Heart left ventricle (tissue), 13 donors: Measurements from ENCODE around the gene SHISA9.

Experiments used
- POLR2A ChIP-seq, 2 donors: fragments of 450-650 bp; IDR thresholded peaks; one replicate each; pipeline ENCODE4 v1.6.1; 2017; ENCODE audit warnings: antibody characterized with exemption in 2 of 2, mild to moderate bottlenecking in 2 of 2, moderate library complexity in 2 of 2
- TF ChIP-seq, protein P1 (sequence below), 12 donors: fragments of 200-600 bp; sonication (generic) in 4 of 12; IDR thresholded peaks; one replicate each; pipeline versions ENCODE4 v1.5.0 to v1.8.0; 2018 to 2022; ENCODE audit warnings: antibody characterized with exemption in 12 of 12, mild to moderate bottlenecking in 5 of 12
- donor health status: ischemic (EF 13 %, LVEDD 7.1; RV severe dilation, severe dysfunction).
- donor health status: DM: no; HTN: yes; CAD: no.
- donor health status: DM: no; HTN: no; CAD: no.
- donor health status: ischemic (EF 25% LVEDD 6.9; RV normal size, moderate dysfunction).
- donor health status: ischemic (EF 25% LVEDD 5.7; RV mildly dilated, moderate dysfunction).
- donor health status: ischemic (EF 35%, LVEDD 5.7; RV mildly dilated, moderate dysfunction).
- donor health status: nonischemic (EF 11% LVEDD 7.7; RV severe dilation, severe dysfunction).
- donor health status: DM: yes; HTN: yes; CAD: no.
- donor health status: PGD.
- donor health status: ischemic (EF 29% LVEDD 5.4; RV normal size, mild dysfunction).
- donor health status: nonischemic (EF 23%, LVEDD 6.1; RV moderate dilation, normal function).

GRCh38 chr16:12904329-12904671 lies 2.9 kb downstream of the SHISA9 start:
- TF ChIP-seq, protein P1, sequence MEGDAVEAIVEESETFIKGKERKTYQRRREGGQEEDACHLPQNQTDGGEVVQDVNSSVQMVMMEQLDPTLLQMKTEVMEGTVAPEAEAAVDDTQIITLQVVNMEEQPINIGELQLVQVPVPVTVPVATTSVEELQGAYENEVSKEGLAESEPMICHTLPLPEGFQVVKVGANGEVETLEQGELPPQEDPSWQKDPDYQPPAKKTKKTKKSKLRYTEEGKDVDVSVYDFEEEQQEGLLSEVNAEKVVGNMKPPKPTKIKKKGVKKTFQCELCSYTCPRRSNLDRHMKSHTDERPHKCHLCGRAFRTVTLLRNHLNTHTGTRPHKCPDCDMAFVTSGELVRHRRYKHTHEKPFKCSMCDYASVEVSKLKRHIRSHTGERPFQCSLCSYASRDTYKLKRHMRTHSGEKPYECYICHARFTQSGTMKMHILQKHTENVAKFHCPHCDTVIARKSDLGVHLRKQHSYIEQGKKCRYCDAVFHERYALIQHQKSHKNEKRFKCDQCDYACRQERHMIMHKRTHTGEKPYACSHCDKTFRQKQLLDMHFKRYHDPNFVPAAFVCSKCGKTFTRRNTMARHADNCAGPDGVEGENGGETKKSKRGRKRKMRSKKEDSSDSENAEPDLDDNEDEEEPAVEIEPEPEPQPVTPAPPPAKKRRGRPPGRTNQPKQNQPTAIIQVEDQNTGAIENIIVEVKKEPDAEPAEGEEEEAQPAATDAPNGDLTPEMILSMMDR (IDR thresholded peaks at IDR 0.05) = no peak
- no peak for TF ChIP-seq POLR2A (IDR thresholded peaks at IDR 0.05)
